NK-92 treated with Interleukin-12 subunit alpha and Interleukin-12 subunit beta, amount 100 ng/mL, for 24 hours (cell line): ENCODE measurements around the gene ADAMTSL1.

Experiments used
- DNase-seq: peaks from one replicate; lab custom pipeline; 2025; lab: John Stamatoyannopoulos, UW

The ADAMTSL1 gene

DNA sequence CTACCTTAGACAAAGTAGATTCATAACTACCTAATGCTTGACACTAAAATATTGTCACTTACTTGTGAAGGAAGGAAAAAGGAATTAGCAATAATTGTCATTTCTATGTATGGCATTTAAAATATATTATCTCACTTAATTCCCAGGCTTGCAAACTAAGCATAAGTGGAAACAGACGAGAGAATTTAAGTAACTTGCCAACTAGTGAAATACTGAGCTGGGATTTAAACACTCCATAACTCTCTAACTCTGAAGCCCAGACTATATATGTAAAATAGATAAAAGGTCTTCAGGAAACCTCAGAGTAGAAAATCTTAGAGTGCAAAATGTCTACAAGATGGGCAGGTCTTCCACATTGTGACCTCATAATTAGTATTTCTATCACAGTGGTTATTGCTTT is 301.3 kb downstream of the ADAMTSL1 start:
- DNase-seq: no peak

GRCh38 chr9:18775930-18776329 is 302.0 kb downstream of the ADAMTSL1 start:
- DNase-seq: no peak

DNA sequence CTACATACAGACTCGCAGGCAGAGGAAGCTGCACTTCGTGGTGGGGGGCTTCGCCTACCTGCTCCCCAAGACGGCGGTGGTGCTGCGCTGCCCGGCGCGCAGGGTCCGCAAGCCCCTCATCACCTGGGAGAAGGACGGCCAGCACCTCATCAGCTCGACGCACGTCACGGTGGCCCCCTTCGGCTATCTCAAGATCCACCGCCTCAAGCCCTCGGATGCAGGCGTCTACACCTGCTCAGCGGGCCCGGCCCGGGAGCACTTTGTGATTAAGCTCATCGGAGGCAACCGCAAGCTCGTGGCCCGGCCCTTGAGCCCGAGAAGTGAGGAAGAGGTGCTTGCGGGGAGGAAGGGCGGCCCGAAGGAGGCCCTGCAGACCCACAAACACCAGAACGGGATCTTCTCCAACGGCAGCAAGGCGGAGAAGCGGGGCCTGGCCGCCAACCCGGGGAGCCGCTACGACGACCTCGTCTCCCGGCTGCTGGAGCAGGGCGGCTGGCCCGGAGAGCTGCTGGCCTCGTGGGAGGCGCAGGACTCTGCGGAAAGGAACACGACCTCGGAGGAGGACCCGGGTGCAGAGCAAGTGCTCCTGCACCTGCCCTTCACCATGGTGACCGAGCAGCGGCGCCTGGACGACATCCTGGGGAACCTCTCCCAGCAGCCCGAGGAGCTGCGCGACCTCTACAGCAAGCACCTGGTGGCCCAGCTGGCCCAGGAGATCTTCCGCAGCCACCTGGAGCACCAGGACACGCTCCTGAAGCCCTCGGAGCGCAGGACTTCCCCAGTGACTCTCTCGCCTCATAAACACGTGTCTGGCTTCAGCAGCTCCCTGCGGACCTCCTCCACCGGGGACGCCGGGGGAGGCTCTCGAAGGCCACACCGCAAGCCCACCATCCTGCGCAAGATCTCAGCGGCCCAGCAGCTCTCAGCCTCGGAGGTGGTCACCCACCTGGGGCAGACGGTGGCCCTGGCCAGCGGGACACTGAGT is 303.2 kb downstream of the ADAMTSL1 start:
- DNase-seq: no peak

- no peak for DNase-seq
Observed at GRCh38 chr9:18778147-18778546, 304.2 kb downstream of the ADAMTSL1 start.

DNA sequence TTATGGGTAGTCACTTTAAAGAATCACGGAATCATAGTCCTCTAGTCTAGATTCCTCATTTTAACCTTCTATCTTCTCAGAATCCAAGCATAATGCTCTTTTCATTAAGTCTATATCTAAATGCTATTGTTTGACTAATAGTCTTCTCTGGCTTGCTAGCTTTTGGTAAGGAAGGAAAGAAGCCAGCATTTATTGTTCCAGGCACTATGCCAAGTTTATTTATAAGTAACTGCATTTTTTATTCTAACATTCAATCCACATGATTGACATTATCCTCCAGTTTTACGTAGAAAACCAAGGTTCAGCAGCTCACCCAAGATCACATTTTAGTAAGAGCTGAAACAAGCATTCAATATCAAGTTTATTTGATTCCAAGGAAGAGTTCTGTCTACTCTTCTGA is 304.9 kb downstream of the ADAMTSL1 start:
- no peak for DNase-seq

GRCh38 chr9:18783909-18784308 is 310.0 kb downstream of the ADAMTSL1 start:
- DNase-seq: no peak

DNA sequence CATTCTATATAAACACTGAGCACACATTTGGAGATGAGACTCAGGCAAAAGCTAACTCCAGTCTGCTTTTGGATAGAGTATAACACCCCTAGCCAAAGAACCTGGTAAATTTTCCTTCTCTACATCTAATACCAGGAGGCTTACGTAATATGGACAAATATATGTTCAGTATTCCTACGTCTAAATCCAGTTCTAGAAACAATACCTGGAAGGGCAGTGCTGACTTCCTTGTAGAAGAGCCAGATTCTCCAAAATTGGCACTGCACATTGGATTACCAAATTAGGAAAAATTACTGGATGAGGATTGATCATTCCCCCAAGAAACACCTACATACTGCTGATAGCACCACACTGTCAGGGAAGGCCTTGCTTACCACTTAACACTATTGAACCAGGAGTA is 311.7 kb downstream of the ADAMTSL1 start:
- no peak for DNase-seq

- no peak for DNase-seq
Observed at GRCh38 chr9:18786196-18786595, 312.2 kb downstream of the ADAMTSL1 start.

- no peak for DNase-seq
Observed at GRCh38 chr9:18786911-18787650, 313.1 kb downstream of the ADAMTSL1 start.

GRCh38 chr9:18788256-18788655 is 314.3 kb downstream of the ADAMTSL1 start:
- no peak for DNase-seq

DNA sequence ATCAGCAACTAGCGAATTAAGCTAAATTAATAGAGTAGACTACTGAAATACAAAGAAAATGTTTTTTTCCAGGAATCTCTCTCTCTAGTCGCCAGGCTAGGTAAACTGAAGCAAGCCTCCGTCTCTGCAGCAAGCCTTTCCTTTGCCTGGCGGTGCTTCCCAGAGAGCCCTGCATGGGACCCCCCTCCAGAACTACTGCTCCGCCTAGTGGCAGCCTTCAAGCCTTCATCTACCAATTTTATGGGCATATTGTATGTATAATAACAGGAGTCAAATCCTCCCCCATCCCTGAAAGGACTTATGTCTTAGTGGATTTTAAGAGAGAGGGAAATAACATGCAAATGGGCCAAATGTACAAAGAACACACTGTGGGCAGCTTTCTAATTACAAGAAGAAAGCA is 317.1 kb downstream of the ADAMTSL1 start:
- no peak for DNase-seq

GRCh38 chr9:18793122-18793521 is 319.2 kb downstream of the ADAMTSL1 start:
- DNase-seq: no peak

- no peak for DNase-seq
Observed at GRCh38 chr9:18795947-18796671, 322.2 kb downstream of the ADAMTSL1 start.

- no peak for DNase-seq
Observed at GRCh38 chr9:18796696-18797270, 322.8 kb downstream of the ADAMTSL1 start.

DNA sequence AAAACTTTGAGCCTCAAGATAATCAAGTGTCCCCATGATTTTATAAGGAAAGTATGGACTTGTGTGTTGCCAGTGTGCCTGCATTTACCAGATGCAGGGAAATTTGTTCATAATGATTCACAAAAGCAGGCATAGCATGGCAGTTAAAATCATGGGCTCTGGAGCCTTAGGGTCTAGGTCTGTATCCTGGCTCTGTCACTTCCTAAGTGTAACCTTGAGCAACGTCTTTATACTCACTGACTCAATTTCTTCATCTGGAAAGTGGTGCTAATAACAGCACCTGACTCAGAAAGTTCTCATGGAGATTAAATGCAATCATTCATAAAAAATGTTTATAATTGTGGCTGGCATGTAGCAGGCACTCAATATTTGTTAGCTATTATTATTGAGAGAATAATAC is 324.2 kb downstream of the ADAMTSL1 start:
- DNase-seq: no peak

DNA sequence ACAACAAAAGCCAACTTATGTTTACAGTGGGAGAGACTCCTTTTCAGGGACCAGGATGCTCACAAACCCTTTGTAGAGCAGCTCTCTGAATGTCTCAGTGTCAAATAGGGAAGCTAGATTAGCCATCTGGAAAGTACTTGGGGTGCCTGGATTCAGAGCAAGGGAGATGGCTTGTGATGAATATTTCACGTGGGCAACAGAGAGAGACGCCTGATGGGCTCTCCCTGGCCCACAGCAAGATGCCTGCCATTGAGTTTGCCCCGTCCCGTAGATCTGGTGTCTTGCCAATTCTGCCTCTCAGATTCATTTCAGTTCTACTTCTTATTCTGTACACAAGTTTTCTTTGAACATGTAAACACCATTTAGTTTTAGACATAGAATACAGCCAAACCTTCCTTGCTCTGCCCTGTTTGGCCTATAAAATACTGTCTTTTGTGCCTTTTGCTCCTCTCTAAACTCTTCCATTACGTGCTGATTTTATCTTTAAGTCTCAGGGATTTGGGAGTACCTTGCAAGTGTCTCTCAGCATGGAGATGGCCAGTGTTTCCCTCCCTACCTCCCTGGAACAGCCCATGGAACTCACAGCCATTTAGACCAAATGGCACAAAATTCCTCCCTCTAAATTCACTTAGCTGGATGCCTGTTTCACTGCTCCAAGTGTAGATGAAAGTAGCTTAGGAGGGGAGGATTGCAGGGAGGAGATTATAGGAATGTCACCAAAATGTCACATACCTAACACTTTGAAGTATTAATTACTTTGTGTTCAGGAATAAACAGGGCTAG is 324.7 kb downstream of the ADAMTSL1 start:
- no peak for DNase-seq

DNA sequence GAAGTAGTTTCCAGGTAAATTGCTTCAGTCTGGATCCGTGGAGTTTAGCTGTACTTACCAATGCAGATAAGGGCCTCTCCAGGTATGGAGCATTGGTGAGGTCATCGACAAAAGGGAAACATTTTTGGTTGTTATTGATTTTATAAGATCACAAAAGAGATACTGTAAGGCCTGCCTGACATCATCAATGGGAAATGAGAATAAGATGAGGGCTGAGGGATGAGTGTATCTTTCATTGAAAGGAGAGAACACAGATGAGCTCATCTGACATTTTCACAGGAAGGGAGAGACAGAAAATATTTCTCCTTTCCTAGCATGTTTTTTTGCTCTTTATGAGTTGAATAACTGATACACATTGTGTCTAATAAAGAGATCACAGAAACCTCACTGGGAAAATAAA is 325.5 kb downstream of the ADAMTSL1 start:
- DNase-seq: no peak

DNA sequence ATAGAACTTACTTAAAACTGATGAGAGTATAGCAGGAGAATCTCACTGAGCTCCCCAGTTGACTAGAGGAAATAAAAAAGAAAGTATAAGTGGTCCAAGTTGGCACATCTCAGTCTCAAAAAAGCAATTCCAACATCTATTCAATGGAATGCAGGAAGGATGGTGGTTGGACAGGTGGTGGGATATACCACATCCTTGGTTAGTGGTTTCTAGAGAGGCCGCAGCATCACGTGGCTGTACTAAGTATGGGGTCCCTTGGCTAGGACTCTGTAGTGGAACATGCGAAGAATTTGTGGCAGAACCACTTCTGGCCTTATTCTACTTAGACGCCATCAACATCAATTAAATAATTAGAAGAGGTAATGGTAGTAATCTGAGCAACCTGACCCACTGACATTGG is 326.6 kb downstream of the ADAMTSL1 start:
- no peak for DNase-seq

DNA sequence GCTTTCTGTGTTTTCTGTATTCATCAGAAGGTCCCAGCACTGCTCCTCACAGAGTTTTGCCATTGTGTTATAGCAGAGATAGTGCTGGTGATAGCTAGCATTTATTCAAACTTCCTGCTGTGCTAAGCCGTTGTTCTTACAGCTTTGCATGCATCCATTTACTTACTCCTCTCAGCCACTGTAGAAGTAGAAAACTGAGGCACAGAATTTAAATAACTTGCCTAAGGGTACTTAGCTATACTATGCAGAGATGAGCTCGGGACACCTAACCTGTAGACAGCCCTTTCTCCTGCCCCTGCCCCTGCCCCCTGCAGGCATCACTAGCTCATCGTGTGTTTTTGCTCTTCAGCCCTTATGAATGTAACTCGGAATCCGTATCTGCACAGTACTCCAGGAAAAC is 331.4 kb downstream of the ADAMTSL1 start:
- DNase-seq: no peak

- no peak for DNase-seq
Observed at GRCh38 chr9:18806232-18807080, 332.5 kb downstream of the ADAMTSL1 start.
